Spleen (tissue), 7 donors: ENCODE data around the gene UROC1.

Experiments used
- POLR2A ChIP-seq, 3 donors: fragments of 450-650 bp; IDR thresholded peaks; one replicate each; pipeline ENCODE4 v1.5.1; 2017; ENCODE audit warnings: antibody characterized with exemption in 3 of 3, mild to moderate bottlenecking in 1 of 3
- POLR2AphosphoS5 ChIP-seq, 3 donors: sonication (generic); formaldehyde crosslinking; IDR thresholded peaks; one replicate each; pipeline ENCODE4 v1.5.1; 2017; ENCODE audit warnings: antibody characterized with exemption in 3 of 3
- TF ChIP-seq, protein P1 (sequence below), 11 experiments: fragments of 200-600 bp in 7 of 11; fragments of 450-650 bp in 4 of 11; sonication (generic) in 4 of 11; IDR thresholded peaks in 8 of 11; conservative IDR thresholded peaks in 3 of 11; 1 replicate in 7 of 11; 2 replicates in 4 of 11; pipeline versions ENCODE4 v1.4.0 to v1.8.0; 2016 to 2021; ENCODE audit warnings: antibody characterized with exemption in 11 of 11, inconsistent platforms in 4 of 11, mild to moderate bottlenecking in 1 of 11
- donor health status: DM: no; HTN: no; CAD: no; lungs with moderate emphysema.
- donor health status: DM: no; HTN: no; CAD: no.
- donor health status: DM: no; HTN: no; CAD: no.

DNA sequence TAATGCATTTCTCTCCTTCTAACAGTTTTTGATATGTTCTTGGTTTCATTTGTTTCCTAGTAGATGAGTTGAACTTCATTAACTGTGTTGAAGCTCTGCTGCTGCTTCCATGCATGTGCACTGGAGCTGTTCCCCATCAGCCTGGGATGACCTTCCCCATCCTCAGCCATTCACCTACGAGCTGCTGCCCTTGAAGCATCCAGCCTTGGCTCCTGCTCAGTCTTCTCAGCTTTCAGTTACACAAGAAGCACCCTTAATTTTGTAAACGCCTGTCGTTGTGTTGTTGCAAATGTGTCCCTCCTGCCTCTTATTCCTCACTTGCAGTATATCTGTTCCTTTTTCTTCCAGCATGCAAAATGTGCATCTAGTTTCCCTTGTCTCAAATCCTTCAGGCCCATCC is 33.4 kb downstream of the UROC1 start:
- TF ChIP-seq, protein P1, sequence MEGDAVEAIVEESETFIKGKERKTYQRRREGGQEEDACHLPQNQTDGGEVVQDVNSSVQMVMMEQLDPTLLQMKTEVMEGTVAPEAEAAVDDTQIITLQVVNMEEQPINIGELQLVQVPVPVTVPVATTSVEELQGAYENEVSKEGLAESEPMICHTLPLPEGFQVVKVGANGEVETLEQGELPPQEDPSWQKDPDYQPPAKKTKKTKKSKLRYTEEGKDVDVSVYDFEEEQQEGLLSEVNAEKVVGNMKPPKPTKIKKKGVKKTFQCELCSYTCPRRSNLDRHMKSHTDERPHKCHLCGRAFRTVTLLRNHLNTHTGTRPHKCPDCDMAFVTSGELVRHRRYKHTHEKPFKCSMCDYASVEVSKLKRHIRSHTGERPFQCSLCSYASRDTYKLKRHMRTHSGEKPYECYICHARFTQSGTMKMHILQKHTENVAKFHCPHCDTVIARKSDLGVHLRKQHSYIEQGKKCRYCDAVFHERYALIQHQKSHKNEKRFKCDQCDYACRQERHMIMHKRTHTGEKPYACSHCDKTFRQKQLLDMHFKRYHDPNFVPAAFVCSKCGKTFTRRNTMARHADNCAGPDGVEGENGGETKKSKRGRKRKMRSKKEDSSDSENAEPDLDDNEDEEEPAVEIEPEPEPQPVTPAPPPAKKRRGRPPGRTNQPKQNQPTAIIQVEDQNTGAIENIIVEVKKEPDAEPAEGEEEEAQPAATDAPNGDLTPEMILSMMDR (IDR thresholded peaks at IDR 0.05 in 8 of 11, conservative IDR thresholded peaks at IDR 0.05 in 3 of 11): no peak
- TF ChIP-seq POLR2A (IDR thresholded peaks at IDR 0.05) (no peak), POLR2AphosphoS5 (IDR thresholded peaks at IDR 0.05) (no peak)
